Activated CD4-positive, alpha-beta memory T cell treated with anti-CD3 and anti-CD28 coated beads, Interleukin-2, amount 10 ng/mL, durations not matched to agents 7 days and 5 days (primary cell): ENCODE measurements around the gene OSTF1. TPM values are rescaled to one million over a fixed set of nuclear protein-coding genes. Genes with fewer than 3 reads are reported as not detected.

ENCODE experiments used
- CTCF ChIA-PET: fragments of 350-600 bp; sonication (Branson Sonifier 250); formaldehyde crosslinking; loops from one replicate; lab custom pipeline; 2021; ENCODE audit warnings: antibody characterized with exemption, inconsistent platforms; lab: Charles Lee
- POLR2A ChIA-PET: fragments of 350-600 bp; sonication (Branson Sonifier 250); formaldehyde crosslinking; loops from one replicate; lab custom pipeline; 2021; ENCODE audit warnings: antibody characterized with exemption; lab: Charles Lee
- DNase-seq: peaks from one replicate; pipeline ENCODE4 v3.0.0-alpha.2; 2020
- H3K27ac Mint-ChIP-seq: one replicate; pipeline ENCODE4 v1.8.0; 2021; ENCODE audit warnings: mild to moderate bottlenecking, mixed read lengths
- H3K27me3 Mint-ChIP-seq: one replicate; pipeline ENCODE4 v1.8.0; 2021; ENCODE audit warnings: mixed read lengths
- H3K36me3 Mint-ChIP-seq: one replicate; pipeline ENCODE4 v1.8.0; 2021; ENCODE audit warnings: low read depth, mixed read lengths
- H3K4me1 Mint-ChIP-seq: one replicate; pipeline ENCODE4 v1.8.0; 2021; ENCODE audit warnings: mixed read lengths
- H3K4me3 Mint-ChIP-seq: one replicate; pipeline ENCODE4 v1.8.0; 2021; ENCODE audit warnings: mild to moderate bottlenecking, mixed read lengths
- H3K9me3 Mint-ChIP-seq: one replicate; pipeline ENCODE4 v1.8.0; 2021; ENCODE audit warnings: mixed read lengths
- total RNA-seq, 2 experiments: library from RNA; stranded (reverse); gene quantifications; one replicate each; pipeline ENCODE4 v1.2.3, GENCODE V29; 2021

The OSTF1 gene, protein sequence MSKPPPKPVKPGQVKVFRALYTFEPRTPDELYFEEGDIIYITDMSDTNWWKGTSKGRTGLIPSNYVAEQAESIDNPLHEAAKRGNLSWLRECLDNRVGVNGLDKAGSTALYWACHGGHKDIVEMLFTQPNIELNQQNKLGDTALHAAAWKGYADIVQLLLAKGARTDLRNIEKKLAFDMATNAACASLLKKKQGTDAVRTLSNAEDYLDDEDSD
- 100 to 1,000 TPM; 253 to 255 TPM for total RNA-seq

DNA sequence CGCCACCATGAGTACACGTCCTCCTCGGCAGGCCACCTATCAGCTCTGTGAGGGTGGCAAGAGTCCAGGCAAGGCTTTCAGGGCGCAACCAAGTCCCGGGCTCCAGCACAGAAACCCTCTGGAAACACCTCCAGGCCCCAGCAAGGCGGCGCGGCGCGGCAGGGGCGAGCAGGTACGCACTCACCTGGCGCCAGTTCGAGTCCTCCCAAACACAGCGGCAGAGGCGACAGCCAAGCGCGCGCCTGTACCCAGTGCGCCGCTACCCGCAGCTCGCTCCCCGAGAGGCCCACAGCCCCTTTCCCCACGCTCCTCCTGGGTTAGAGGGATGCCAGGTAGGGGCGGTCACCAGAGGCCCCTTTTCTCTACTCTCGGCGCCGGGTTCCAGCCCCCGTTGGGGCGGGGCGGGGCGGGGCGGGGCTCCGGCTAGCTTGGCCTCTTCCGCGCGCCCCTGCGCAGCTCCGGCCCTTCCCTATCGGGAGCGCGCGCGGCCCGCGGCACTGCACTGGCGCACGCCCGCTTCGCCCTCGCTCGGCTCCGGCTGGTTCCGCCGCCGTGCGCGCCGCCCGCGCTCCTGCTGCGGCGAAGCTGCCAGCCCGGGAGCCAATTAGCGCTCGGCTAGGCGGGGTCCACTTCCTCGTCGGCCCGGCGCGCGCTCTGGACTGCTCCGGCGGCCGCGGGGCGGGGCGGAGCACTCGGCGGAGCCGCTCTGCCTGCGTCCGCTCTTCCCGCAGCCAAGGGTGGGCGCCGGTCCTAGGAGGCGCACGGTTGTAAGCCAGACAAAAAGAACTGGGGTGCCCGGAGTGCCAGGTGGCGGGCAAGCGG is at the start of gene OSTF1, which contains the start of gene NMRK1:
Gene OSTF1 (plus strand): TSS at position 691 of the 822 bp plus-strand sequence. CDS start 179 bp downstream, outside the sequence.
Gene NMRK1 (minus strand): TSS at position 332 of the 822 bp plus-strand sequence. CDS start 5,040 bp downstream, outside the sequence.
- peak; percentile 95 for DNase-seq
- H3K27me3 Mint-ChIP-seq, result no peaks in the 10 kb centered on the region
- CTCF ChIA-PET, result interaction anchor here (0.7 to 4.6 kb wide), 12 partner anchors 10 to 315 kb away, joined by 3 to 40 read pairs (median 3); partner anchors contain the start of genes C9orf40 and CARNMT1
- H3K4me1 Mint-ChIP-seq, result peaks cover 64% of the 10 kb centered on the region
- POLR2A ChIA-PET, result interaction anchor here (0.6 to 11.2 kb wide), 31 partner anchors 9 to 1306 kb away, joined by 3 to 281 read pairs (median 5); partner anchors contain the start of genes C9orf40, CARNMT1, PCSK5 and RFK
- peak within 1 kb of the TSS; percentile 100 for H3K4me3 Mint-ChIP-seq
- H3K9me3 Mint-ChIP-seq, result no peaks in the 10 kb centered on the region
- H3K36me3 Mint-ChIP-seq, result peaks cover 62% of the 10 kb centered on the region
- H3K27ac Mint-ChIP-seq, result peak within 1 kb of the TSS; percentile 97

DNA sequence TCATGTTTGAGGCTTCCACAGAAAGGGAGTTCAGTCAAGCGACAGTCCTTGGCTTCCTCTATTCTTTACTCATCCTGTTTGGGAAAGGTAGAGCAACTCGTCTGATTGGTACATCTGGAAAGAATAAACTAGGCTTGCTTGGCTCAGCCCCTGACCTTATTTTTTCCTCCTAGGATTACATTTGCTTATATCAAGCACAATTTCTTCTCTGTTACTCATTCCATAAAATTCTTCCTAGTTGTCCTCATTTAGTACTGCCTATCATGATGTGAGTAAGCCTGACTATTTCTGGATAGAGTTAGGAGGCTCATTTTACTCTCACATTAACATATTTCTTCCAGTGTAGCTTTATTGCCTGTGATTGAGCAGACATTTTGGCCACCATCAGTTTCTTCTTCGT is 49.3 kb upstream of the OSTF1 start:
- POLR2A ChIA-PET, result no interaction called here

DNA sequence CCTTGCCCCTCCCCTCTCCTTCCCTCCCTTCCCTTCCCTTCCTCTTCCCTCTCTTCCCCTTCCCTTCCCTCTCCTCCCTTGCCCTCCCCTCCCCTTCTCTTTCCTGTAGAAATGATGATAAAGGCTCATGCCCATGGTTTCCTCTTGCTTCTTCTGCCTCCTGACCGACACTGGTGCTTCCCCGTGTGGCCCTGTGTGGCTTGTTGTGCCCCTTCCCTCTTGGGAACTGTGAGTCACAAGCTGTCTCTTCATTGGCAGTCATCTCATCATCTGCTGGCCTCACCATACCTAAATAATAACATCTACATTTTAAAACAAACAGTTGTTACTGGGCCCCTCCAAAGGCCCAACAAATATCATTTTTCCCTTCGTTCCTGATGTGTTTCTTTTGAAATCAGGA is 48.5 kb upstream of the OSTF1 start:
- H3K27me3 Mint-ChIP-seq, result peaks cover 6% of the 10 kb centered on the region
- ChIA-PET POLR2A (no interaction called here), CTCF (no interaction called here)
- no peaks in the 10 kb centered on the region for H3K9me3 Mint-ChIP-seq
- DNase-seq, result no peak
- H3K36me3 Mint-ChIP-seq, result no peaks in the 10 kb centered on the region
- H3K4me3 Mint-ChIP-seq, result no peak overlapping the region
- H3K27ac Mint-ChIP-seq, result no peak overlapping the region
- peaks cover 1% of the 10 kb centered on the region for H3K4me1 Mint-ChIP-seq

More for the DNA sequence above, 49.3 kb upstream of the OSTF1 start:
- H3K36me3 Mint-ChIP-seq, result no peaks in the 10 kb centered on the region
- H3K4me1 Mint-ChIP-seq, result peaks cover 1% of the 10 kb centered on the region
- CTCF ChIA-PET, result no interaction called here
- no peak for DNase-seq
- H3K9me3 Mint-ChIP-seq, result no peaks in the 10 kb centered on the region
- peaks cover 6% of the 10 kb centered on the region for H3K27me3 Mint-ChIP-seq
- no peak overlapping the region for H3K4me3 Mint-ChIP-seq
- no peak overlapping the region for H3K27ac Mint-ChIP-seq

DNA sequence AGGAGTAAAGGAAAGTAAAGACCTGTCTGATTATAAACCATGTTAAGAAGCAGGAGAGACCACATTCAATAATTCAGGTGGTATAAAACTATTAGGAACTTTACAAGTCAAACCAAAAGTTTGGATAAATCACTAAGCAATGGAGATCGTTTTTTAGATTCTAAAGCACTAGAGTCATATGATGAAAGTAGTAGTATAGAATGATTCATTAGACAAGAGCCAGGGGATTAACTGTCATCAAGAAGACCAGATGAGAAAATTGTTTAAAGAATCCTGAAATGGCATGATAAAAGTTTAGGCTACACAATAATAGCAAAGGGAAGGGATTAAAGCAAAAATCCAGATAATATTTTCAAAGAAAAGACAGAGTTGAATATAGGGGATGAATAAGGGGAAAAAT is 47.3 kb upstream of the OSTF1 start:
- Mint-ChIP-seq H3K9me3 (no peaks in the 10 kb centered on the region), H3K4me1 (peaks cover 1% of the 10 kb centered on the region), H3K36me3 (no peaks in the 10 kb centered on the region), H3K4me3 (no peak overlapping the region), H3K27ac (no peak overlapping the region), H3K27me3 (peaks cover 15% of the 10 kb centered on the region)
- ChIA-PET POLR2A (no interaction called here), CTCF (no interaction called here)
- DNase-seq, result no peak

DNA sequence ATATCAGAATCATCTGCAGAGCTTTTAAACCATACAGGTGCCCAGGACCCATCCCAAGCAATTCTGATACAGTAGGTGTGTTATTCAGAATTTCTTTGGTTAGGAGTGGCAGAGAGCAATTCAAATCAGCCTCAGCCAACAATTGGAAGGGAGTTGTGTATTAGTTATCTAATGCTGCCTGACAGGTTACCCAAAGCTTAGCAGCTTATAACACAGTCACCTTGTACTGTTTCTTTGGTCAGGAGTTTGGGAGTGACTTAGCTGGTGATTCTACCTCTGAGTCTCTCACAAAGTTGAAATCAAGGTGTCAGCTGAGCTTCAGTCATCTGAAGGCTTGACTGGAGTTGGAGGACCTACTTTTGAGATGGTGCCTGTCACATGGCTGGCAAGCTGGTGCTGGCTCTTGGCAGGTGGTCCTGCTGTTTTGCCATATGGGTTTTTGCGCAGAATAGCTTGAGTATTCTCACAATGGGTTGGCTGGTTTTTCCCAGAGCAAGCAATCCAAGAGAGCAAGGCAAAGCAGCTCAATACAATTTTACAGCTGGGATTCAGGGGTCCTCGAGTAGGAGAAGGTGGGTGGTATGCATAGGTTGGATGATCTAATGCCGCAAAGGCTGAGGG is 41.5 kb upstream of the OSTF1 start:
- Mint-ChIP-seq H3K9me3 (no peaks in the 10 kb centered on the region), H3K4me3 (no peak overlapping the region), H3K36me3 (no peaks in the 10 kb centered on the region), H3K27me3 (peaks cover 13% of the 10 kb centered on the region), H3K4me1 (no peaks in the 10 kb centered on the region), H3K27ac (no peak overlapping the region)
- ChIA-PET CTCF (interaction anchor here (1.1 kb wide), 1 partner anchor 18 kb away, joined by 3 read pairs; the partner anchor contains the start of gene CARNMT1), POLR2A (interaction anchor here (1.1 kb wide), 1 partner anchor 95 kb away, joined by 3 read pairs; no protein-coding TSS in a partner anchor)
- DNase-seq, result no peak

DNA sequence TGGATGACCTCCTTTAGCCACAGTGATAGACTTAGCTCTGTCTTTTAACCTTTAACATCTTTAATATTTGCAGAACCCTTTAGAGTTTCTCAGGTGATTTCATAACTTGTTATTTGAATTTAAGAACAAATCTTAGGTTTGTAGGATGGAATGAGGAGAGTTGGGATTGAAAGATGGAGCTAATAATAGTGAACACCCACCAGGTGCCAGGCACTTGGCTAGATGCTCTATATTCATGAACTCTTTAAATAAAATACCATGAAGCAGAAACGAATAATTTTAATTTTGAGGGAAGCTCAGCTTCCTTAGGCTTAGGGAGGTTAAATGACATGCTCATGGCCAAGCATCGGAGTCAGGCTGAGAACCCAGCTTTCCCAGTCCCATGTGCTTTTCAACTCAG is 40.8 kb upstream of the OSTF1 start:
- POLR2A ChIA-PET, result interaction anchor here (1.1 kb wide), 1 partner anchor 95 kb away, joined by 3 read pairs; no protein-coding TSS in a partner anchor
- no peak for DNase-seq
- Mint-ChIP-seq H3K4me1 (no peaks in the 10 kb centered on the region), H3K4me3 (no peak overlapping the region), H3K36me3 (no peaks in the 10 kb centered on the region), H3K9me3 (no peaks in the 10 kb centered on the region), H3K27ac (no peak overlapping the region), H3K27me3 (peaks cover 13% of the 10 kb centered on the region)
- CTCF ChIA-PET, result no interaction called here

DNA sequence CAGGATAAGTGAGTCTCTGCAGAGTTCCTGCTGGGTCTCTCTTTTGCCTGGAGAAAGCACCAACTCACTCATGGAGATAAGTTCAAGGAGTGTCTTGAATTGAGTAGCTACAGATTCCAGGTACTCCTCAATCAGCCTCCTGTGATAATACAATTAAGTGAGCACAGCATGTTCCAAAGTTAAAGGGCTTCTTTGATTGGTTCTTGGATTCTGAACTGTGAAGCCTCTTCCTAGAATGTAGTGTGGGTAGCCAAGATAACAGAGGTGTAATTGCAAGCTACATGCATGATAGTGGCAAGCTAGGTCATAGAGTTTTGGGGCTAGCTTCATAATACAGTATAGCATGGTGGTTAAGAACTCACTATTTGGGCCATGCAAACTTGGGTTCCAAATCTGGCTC is 37.0 kb upstream of the OSTF1 start:
- Mint-ChIP-seq H3K27me3 (no peaks in the 10 kb centered on the region), H3K4me3 (no peak overlapping the region), H3K9me3 (peaks cover 3% of the 10 kb centered on the region), H3K36me3 (no peaks in the 10 kb centered on the region), H3K4me1 (no peaks in the 10 kb centered on the region), H3K27ac (no peak overlapping the region)
- POLR2A ChIA-PET, result no interaction called here
- CTCF ChIA-PET, result interaction anchor here (1.7 kb wide), 1 partner anchor 277 kb away, joined by 4 read pairs; no protein-coding TSS in a partner anchor
- DNase-seq, result no peak

DNA sequence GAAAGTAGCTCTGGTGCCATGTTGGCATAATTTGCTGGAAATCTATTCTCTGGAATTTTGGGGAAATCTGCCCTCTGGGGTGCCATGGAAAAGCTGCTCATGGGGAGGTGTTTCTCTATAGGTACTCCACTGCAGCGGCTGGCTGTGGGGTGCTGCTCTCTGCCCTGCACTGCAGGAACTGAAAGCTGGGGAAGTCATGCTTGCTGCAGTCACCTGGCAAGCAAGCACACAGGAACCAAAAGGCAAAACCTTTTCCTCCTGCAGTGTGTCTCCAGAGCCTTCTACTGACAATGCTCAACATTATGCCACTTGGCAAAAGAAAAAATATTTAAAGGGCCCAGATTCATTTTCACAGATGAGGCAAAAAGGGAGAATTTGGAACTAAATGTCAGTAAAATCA is 34.4 kb upstream of the OSTF1 start:
- CTCF ChIA-PET, result no interaction called here
- H3K27me3 Mint-ChIP-seq, result no peaks in the 10 kb centered on the region

DNA sequence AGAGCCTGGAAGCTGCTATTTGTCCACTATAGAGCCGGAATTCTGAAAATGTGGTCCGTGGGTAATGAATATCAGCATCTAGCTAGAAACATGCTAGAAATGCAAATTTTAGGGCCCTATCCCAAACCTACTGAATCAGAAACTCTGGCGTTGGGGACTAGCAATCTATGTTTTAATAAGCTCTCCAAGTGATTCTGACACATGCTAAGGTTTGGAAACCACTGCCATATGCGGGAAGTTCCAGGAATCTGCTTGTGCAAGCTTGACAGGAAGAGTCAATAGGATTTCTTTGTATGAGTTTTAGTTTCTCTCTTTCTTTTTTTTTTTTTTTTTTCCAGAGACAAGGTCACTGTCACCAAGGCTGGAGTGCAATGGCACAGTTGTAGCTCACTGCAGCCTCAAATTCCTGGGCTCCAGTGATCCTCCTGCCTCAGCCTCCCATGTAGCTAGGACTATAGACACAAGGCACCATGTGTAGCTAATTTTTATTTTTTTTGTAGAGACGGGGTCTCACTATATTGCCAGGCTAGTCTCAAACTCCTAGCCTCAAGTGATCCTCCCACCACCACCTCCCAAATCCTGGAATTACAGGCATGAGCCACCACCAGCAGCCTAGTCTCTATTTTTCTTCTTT is 33.8 kb upstream of the OSTF1 start:
- no peak overlapping the region for H3K4me3 Mint-ChIP-seq
- ChIA-PET CTCF (interaction anchor here (1.3 kb wide), 1 partner anchor 10 kb away, joined by 3 read pairs; no protein-coding TSS in a partner anchor), POLR2A (interaction anchor here (1.0 kb wide), 1 partner anchor 34 kb away, joined by 3 read pairs; the partner anchor contains the start of genes NMRK1 and OSTF1)
- H3K9me3 Mint-ChIP-seq, result peaks cover 4% of the 10 kb centered on the region
- H3K27me3 Mint-ChIP-seq, result no peaks in the 10 kb centered on the region
- no peak for DNase-seq
- peaks cover 10% of the 10 kb centered on the region for H3K36me3 Mint-ChIP-seq
- no peaks in the 10 kb centered on the region for H3K4me1 Mint-ChIP-seq
- H3K27ac Mint-ChIP-seq, result no peak overlapping the region

More for the DNA sequence above, 34.4 kb upstream of the OSTF1 start:
- POLR2A ChIA-PET, result interaction anchor here (1.0 kb wide), 1 partner anchor 34 kb away, joined by 3 read pairs; the partner anchor contains the start of genes NMRK1 and OSTF1
- DNase-seq, result no peak
- Mint-ChIP-seq H3K36me3 (peaks cover 4% of the 10 kb centered on the region), H3K4me3 (no peak overlapping the region), H3K9me3 (peaks cover 4% of the 10 kb centered on the region), H3K4me1 (no peaks in the 10 kb centered on the region), H3K27ac (no peak overlapping the region)

DNA sequence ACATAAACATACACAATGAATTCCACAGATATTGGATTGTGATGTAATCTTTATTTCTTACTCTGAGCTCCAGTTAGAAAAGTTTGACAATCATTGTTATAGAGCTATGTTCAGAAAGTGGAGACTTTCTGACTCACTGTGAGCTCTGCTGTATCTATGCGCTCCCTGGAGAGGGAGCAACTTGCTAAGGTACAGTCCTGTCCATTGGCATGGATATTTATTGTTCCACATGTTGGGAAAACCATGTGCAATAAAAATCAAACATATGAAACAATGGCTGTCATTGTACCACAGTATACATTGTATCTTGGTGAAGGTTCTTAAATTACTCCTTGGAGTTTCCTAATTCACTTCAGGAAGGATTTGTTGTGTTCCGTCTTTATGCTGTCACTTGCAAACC is 27.1 kb upstream of the OSTF1 start:
- H3K36me3 Mint-ChIP-seq, result peaks cover 60% of the 10 kb centered on the region
- no peaks in the 10 kb centered on the region for H3K4me1 Mint-ChIP-seq
- H3K27me3 Mint-ChIP-seq, result no peaks in the 10 kb centered on the region
- no peak overlapping the region for H3K27ac Mint-ChIP-seq
- POLR2A ChIA-PET, result no interaction called here
- peaks cover 2% of the 10 kb centered on the region for H3K9me3 Mint-ChIP-seq
- H3K4me3 Mint-ChIP-seq, result no peak overlapping the region
- no peak for DNase-seq
- CTCF ChIA-PET, result interaction anchor here (0.6 kb wide), 1 partner anchor 466 kb away, joined by 3 read pairs; no protein-coding TSS in a partner anchor

DNA sequence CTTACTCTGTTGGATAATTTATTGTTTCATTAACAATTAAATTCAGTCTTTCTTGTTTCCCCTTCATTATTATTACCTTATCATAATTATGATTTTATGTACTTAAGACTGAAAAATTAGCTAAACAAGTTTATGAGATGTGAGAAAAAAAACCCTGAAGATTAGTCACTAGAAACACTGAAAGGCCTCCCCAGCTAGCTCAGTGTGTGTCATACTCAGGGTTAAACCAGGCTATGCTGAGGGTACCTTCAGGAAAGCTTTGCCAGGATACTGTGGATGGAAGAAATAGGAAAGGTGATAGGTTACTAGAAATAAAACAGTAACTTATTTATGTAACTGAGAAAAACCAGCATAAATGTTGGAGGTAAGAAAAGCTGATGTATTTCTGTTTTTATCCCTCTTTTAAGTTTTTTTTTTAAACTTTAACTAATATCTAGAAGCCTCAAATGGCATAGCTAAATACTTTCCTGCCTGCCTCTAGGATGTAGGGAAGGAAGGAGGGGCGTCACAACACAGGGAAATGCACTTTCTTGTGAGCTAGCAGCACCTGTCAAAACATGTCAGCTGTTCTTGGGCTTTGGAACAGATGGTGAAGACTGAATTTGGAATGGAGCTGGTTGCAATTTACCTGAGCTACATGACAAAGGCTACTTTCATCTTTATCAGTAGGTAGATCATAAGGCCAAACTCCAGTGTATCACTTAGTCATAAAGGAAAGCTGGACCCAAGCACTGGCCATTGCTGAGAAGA is 24.6 kb upstream of the OSTF1 start:
- Mint-ChIP-seq H3K4me3 (no peak overlapping the region), H3K27me3 (no peaks in the 10 kb centered on the region), H3K27ac (no peak overlapping the region), H3K36me3 (peaks cover 80% of the 10 kb centered on the region), H3K4me1 (peaks cover 4% of the 10 kb centered on the region), H3K9me3 (no peaks in the 10 kb centered on the region)
- ChIA-PET POLR2A (interaction anchor here (0.7 to 1.2 kb wide), 3 partner anchors 24 to 112 kb away, joined by 3 to 4 read pairs (median 4); partner anchors contain the start of genes NMRK1 and OSTF1), CTCF (interaction anchor here (0.9 to 2.5 kb wide), 7 partner anchors 8 to 291 kb away, joined by 3 to 6 read pairs (median 4); partner anchors contain the start of gene CARNMT1)
- no peak for DNase-seq
